HG03469 (cell line): ENCODE data around the gene PARP15.
"Not testable (repeated sequence)": the region's sequence is repeated elsewhere in the genome, so short reads cannot be mapped to it uniquely, and the experiment has no call there.

Experiments used
- ATAC-seq: cut with Tn5 transposase; IDR thresholded peaks from one replicate; pipeline ENCODE4 v1.9.1; 2021; ENCODE audit warnings: mild to moderate bottlenecking, moderate library complexity, moderate number of reproducible peaks; ENCODE audit not compliant: unreplicated experiment

Gene PARP15

GRCh38 chr3:122577409-122578031, at the start of gene PARP15:
Gene PARP15, plus strand, starts transcription at chr3:122577650. Its CDS starts 18 bp downstream, at chr3:122577668.
- ATAC-seq: no peak

GRCh38 chr3:122530164-122530563, 47.3 kb upstream of the PARP15 start:
- no peak for ATAC-seq

GRCh38 chr3:122533480-122533879, 44.0 kb upstream of the PARP15 start:
- no peak for ATAC-seq

- ATAC-seq: peak; percentile 99
Measured at GRCh38 chr3:122533931-122534334, 43.5 kb upstream of the PARP15 start.

GRCh38 chr3:122535964-122536631, 41.4 kb upstream of the PARP15 start:
- ATAC-seq: no peak

- no peak for ATAC-seq
Measured at GRCh38 chr3:122536632-122537001, 40.8 kb upstream of the PARP15 start.

GRCh38 chr3:122538956-122539490, 38.4 kb upstream of the PARP15 start:
- no peak for ATAC-seq

GRCh38 chr3:122546151-122546550, 31.3 kb upstream of the PARP15 start:
- ATAC-seq: no peak

- ATAC-seq: no peak
Measured at GRCh38 chr3:122548076-122548475, 29.4 kb upstream of the PARP15 start.

- no peak for ATAC-seq
Measured at GRCh38 chr3:122548619-122549018, 28.8 kb upstream of the PARP15 start.

GRCh38 chr3:122553171-122553570, 24.3 kb upstream of the PARP15 start:
- no peak for ATAC-seq

- ATAC-seq: no peak
Measured at GRCh38 chr3:122555275-122556071, 22.0 kb upstream of the PARP15 start.

- ATAC-seq: no peak
Measured at GRCh38 chr3:122557356-122557755, 20.1 kb upstream of the PARP15 start.

- no peak for ATAC-seq
Measured at GRCh38 chr3:122558605-122559004, 18.8 kb upstream of the PARP15 start.

GRCh38 chr3:122559906-122560305, 17.5 kb upstream of the PARP15 start:
- ATAC-seq: no peak

- ATAC-seq: no peak
Measured at GRCh38 chr3:122560680-122561079, 16.8 kb upstream of the PARP15 start.

GRCh38 chr3:122562923-122563716, 14.3 kb upstream of the PARP15 start:
- no peak for ATAC-seq

GRCh38 chr3:122563717-122564025, 13.8 kb upstream of the PARP15 start:
- no peak for ATAC-seq

- ATAC-seq: peak; percentile 62
Measured at GRCh38 chr3:122564155-122564912, 13.1 kb upstream of the PARP15 start, which contains the start of the genes DTX3L and PARP9. Gene DTX3L, plus strand, starts transcription at chr3:122564338. Its CDS starts 89 bp downstream, at chr3:122564427. Gene PARP9, minus strand, starts transcription at chr3:122564300. Its CDS starts 4,680 bp downstream, at chr3:122559620.

GRCh38 chr3:122568131-122568530, 9.3 kb upstream of the PARP15 start:
- ATAC-seq: not testable (repeated sequence)
